OCI-LY7 (cell line): ENCODE data around the gene MTA3. TPM values are rescaled to one million over a fixed set of nuclear protein-coding genes. Genes with fewer than 3 reads are reported as not detected.

Experiments used
- BruUV-seq: library from RNA; stranded (reverse); fragments of 400-500 nt; replicated peaks from 2 replicates; lab custom pipeline; 2021; lab: Mats Ljungman, UMichigan
- CTCF ChIA-PET: fragments of 300-600 bp; sonication (Branson Sonifier 250); formaldehyde crosslinking; loops from one replicate; lab custom pipeline; 2022; ENCODE audit warnings: antibody characterized with exemption; ENCODE audit not compliant: unreplicated experiment; lab: Charles Lee
- POLR2A ChIA-PET: fragments of 300-600 bp; sonication (Branson Sonifier 250); formaldehyde crosslinking; loops from one replicate; lab custom pipeline; 2022; ENCODE audit warnings: antibody characterized with exemption; lab: Charles Lee
- DNase-seq: peaks from one replicate; pipeline ENCODE4 v3.0.0-alpha.2; 2015; ENCODE audit warnings: low spot score
- H2AFZ ChIP-seq: fragments of 200-600 bp; sonication (generic), shearing (Covaris generic); 2 replicates; pipeline ENCODE4 v1.6.1; 2014; ENCODE audit warnings: mild to moderate bottlenecking, antibody characterized with exemption, low read length, moderate library complexity
- H3K27ac ChIP-seq: fragments of 200-600 bp; sonication (generic); 2 replicates; pipeline ENCODE4 v1.5.1; 2014; ENCODE audit warnings: mixed run types, low read depth, mild to moderate bottlenecking, moderate library complexity, low read length, inconsistent platforms; ENCODE audit not compliant: poor library complexity, severe bottlenecking
- H3K36me3 ChIP-seq: fragments of 200-600 bp; sonication (generic); 2 replicates; pipeline ENCODE4 v1.6.1; 2014; ENCODE audit warnings: mild to moderate bottlenecking, antibody characterized with exemption, low read length, moderate library complexity, mixed read lengths; ENCODE audit not compliant: insufficient read depth
- H3K4me1 ChIP-seq: fragments of 200-600 bp; sonication (generic); 2 replicates; pipeline ENCODE4 v1.5.1; 2014; ENCODE audit warnings: mild to moderate bottlenecking, low read length; ENCODE audit not compliant: insufficient read depth, poor library complexity, severe bottlenecking
- H3K4me2 ChIP-seq: fragments of 200-600 bp; sonication (generic); 2 replicates; pipeline ENCODE4 v1.6.1; 2014; ENCODE audit warnings: mild to moderate bottlenecking, low read length
- H3K4me3 ChIP-seq: fragments of 200-600 bp; sonication (generic); 2 replicates; pipeline ENCODE4 v1.5.1; 2014; ENCODE audit warnings: mild to moderate bottlenecking, low read depth, low read length; ENCODE audit not compliant: poor library complexity, severe bottlenecking
- H3K79me2 ChIP-seq: fragments of 200-600 bp; sonication (generic); 2 replicates; pipeline ENCODE4 v1.6.1; 2016; ENCODE audit warnings: low read depth, mild to moderate bottlenecking, low read length, moderate library complexity, mixed read lengths; ENCODE audit not compliant: insufficient read depth
- H3K9me2 ChIP-seq: fragments of 200-600 bp; sonication (generic); 2 replicates; pipeline ENCODE4 v1.6.1; 2016; ENCODE audit warnings: mild to moderate bottlenecking, low read length, mixed read lengths; ENCODE audit not compliant: insufficient read depth
- H3K9me3 ChIP-seq: fragments of 200-600 bp; sonication (generic); 2 replicates; pipeline ENCODE4 v1.6.1; 2014; ENCODE audit warnings: mild to moderate bottlenecking, mixed run types, low read length, mixed read lengths
- H4K20me1 ChIP-seq: fragments of 200-600 bp; sonication (generic); 2 replicates; pipeline ENCODE4 v1.6.1; 2014; ENCODE audit warnings: mild to moderate bottlenecking, antibody characterized with exemption, low read length, moderate library complexity, mixed read lengths; ENCODE audit not compliant: insufficient read depth
- EZH2phosphoT487 ChIP-seq: fragments of 200-600 bp; sonication (generic); IDR thresholded peaks from 2 replicates; pipeline ENCODE4 v1.6.1; 2018; ENCODE audit warnings: low read depth, borderline replicate concordance, mild to moderate bottlenecking, mixed run types, antibody characterized with exemption, low read length, moderate library complexity, mixed read lengths
- intact Hi-C: fragments of 100-400 bp; cut with micrococcal nuclease; formaldehyde crosslinking; loops from one replicate; pipeline ENCODE4 v1.10.0; 2022; ENCODE audit not compliant: unreplicated experiment
- total RNA-seq, 2 experiments: library from RNA; depleted of rRNA in 1 of 2; stranded (reverse); fragments of >200 nt in 1 of 2; shearing (Covaris generic) in 1 of 2; gene quantifications; 2 replicates each; pipeline ENCODE4 v1.2.3, GENCODE V29; 2014 to 2022
- TF ChIP-seq, protein P1 (sequence below): fragments of 200-600 bp; sonication (generic); conservative IDR thresholded peaks from 2 replicates; pipeline ENCODE4 v1.5.1; 2014; ENCODE audit warnings: mild to moderate bottlenecking, antibody characterized with exemption, low read length, moderate library complexity, mixed read lengths

Gene MTA3
- total RNA-seq, 2 experiments from 2014 or later: 72.7 to 205 TPM

GRCh38 chr2:42545841-42546390, 22.5 kb upstream of the MTA3 start:
- peaks cover 54% of the 10 kb centered on the region for H3K4me1 ChIP-seq
- peak overlapping the region; percentile 67; the same call in 1 of the 2 replicates for H2AFZ ChIP-seq
- peak overlapping the region; percentile 87 for H3K4me2 ChIP-seq
- peak overlapping the region; percentile 98 for H3K27ac ChIP-seq
- H3K36me3 ChIP-seq: no peaks in the 10 kb centered on the region
- H3K9me3 ChIP-seq: no peaks in the 10 kb centered on the region
- POLR2A ChIA-PET: interaction anchor here (1.1 to 6.3 kb wide), 5 partner anchors 12 to 26 kb away, joined by 4 to 81 read pairs (median 27); no protein-coding TSS in a partner anchor
- H3K4me3 ChIP-seq: peak overlapping the region; percentile 65
- no peaks in the 10 kb centered on the region for H3K79me2 ChIP-seq
- BruUV-seq: no TSS peak
- no peaks in the 10 kb centered on the region for H3K9me2 ChIP-seq
- CTCF ChIA-PET: no interaction called here
- DNase-seq: peak; percentile 38
- intact Hi-C loops: loop anchor here (2.0 kb wide), 2 partner anchors 51 to 53 kb away; no protein-coding TSS in a partner anchor
- TF ChIP-seq, protein P1, sequence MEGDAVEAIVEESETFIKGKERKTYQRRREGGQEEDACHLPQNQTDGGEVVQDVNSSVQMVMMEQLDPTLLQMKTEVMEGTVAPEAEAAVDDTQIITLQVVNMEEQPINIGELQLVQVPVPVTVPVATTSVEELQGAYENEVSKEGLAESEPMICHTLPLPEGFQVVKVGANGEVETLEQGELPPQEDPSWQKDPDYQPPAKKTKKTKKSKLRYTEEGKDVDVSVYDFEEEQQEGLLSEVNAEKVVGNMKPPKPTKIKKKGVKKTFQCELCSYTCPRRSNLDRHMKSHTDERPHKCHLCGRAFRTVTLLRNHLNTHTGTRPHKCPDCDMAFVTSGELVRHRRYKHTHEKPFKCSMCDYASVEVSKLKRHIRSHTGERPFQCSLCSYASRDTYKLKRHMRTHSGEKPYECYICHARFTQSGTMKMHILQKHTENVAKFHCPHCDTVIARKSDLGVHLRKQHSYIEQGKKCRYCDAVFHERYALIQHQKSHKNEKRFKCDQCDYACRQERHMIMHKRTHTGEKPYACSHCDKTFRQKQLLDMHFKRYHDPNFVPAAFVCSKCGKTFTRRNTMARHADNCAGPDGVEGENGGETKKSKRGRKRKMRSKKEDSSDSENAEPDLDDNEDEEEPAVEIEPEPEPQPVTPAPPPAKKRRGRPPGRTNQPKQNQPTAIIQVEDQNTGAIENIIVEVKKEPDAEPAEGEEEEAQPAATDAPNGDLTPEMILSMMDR: no peak
- no peak for TF ChIP-seq EZH2phosphoT487
- H4K20me1 ChIP-seq: no peaks in the 10 kb centered on the region

DNA sequence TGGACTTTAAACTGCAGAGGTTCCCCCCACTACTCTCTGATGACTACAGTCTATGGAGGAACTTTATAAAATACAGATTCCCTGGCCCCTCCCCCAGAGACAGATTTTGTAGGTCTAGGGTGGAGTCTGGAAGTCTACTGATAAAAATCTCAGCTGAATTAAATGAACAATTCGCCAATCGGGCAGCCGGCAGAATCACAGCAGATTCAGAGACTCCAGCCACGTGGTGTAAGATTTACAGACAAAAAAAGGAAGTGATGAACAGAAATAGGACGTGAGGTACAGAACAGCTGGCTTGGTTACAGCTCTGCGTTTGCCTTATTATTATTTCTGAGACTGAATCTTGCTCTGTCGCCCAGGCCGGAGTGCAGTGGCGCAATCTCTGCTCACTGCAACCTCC, 21.4 kb upstream of the MTA3 start:
- Histone ChIP-seq H3K79me2 (no peaks in the 10 kb centered on the region), H3K4me2 (peak overlapping the region; percentile 87), H3K4me3 (peak overlapping the region; percentile 65), H3K9me2 (no peaks in the 10 kb centered on the region), H3K4me1 (peaks cover 61% of the 10 kb centered on the region), H2AFZ (peak overlapping the region; percentile 67), H3K27ac (peak overlapping the region; percentile 98), H3K9me3 (no peaks in the 10 kb centered on the region), H3K36me3 (no peaks in the 10 kb centered on the region), H4K20me1 (no peaks in the 10 kb centered on the region)
- BruUV-seq: no TSS peak
- no peak for TF ChIP-seq EZH2phosphoT487
- TF ChIP-seq, protein P1: no peak
- DNase-seq: peak; percentile 92
- ChIA-PET CTCF (interaction anchor here (1.2 to 1.4 kb wide), 4 partner anchors 12 to 20 kb away, joined by 3 to 4 read pairs (median 3); no protein-coding TSS in a partner anchor), POLR2A (interaction anchor here (0.6 to 6.3 kb wide), 17 partner anchors 10 to 126 kb away, joined by 3 to 81 read pairs (median 7); no protein-coding TSS in a partner anchor)
- intact Hi-C loops: loop anchor here (1.0 to 2.0 kb wide), 4 partner anchors 13 to 52 kb away; no protein-coding TSS in a partner anchor
